Left ventricle myocardium inferior (tissue), 1 donor: ENCODE results near the gene PTPN6. TPM values are rescaled to one million over a fixed set of nuclear protein-coding genes. Genes with fewer than 3 reads are reported as not detected.

Experiments
- DNase-seq: peaks from one replicate; pipeline ENCODE4 v3.0.0-alpha.2; 2020
- H3K27ac ChIP-seq: fragments of 200-600 bp; replicated peaks from 2 replicates; pipeline ENCODE4 v1.8.0; 2021
- H3K27me3 ChIP-seq: fragments of 200-600 bp; 2 replicates; pipeline ENCODE4 v1.8.0; 2021; ENCODE audit warnings: low read depth
- H3K36me3 ChIP-seq: fragments of 200-600 bp; 2 replicates; pipeline ENCODE4 v1.8.0; 2021
- H3K4me1 ChIP-seq: fragments of 200-600 bp; 2 replicates; pipeline ENCODE4 v1.8.0; 2021
- H3K4me3 ChIP-seq: fragments of 200-600 bp; 2 replicates; pipeline ENCODE4 v1.8.0; 2021; ENCODE audit warnings: mild to moderate bottlenecking, moderate library complexity
- H3K9me3 ChIP-seq: fragments of 200-600 bp; replicated peaks from 2 replicates; pipeline ENCODE4 v1.8.0; 2021
- CTCF ChIP-seq: fragments of 200-600 bp; IDR thresholded peaks from 2 replicates; pipeline ENCODE4 v1.8.0; 2021; ENCODE audit warnings: antibody characterized with exemption, mild to moderate bottlenecking, borderline replicate concordance
- intact Hi-C: fragments of 100-400 bp; cut with micrococcal nuclease; formaldehyde crosslinking; loops from one replicate; pipeline ENCODE4 v1.11.0; 2022
- total RNA-seq: library from RNA; stranded (reverse); fragmentation: NEBNext Ultra II Directional; extraction: Animal tissue kit (Norgen Biotek cat#: 25700); gene quantifications from one replicate; pipeline ENCODE4 v1.2.1, GENCODE V29; 2021
- donor health status: DM: no; HTN: yes; CAD: no; lungs with severe emphysema.

The PTPN6 gene
- total RNA-seq, 1 donor from 2014 or later, result 6.7 TPM

- H3K9me3 ChIP-seq, result no peaks in the 10 kb centered on the region
- no peaks in the 10 kb centered on the region for H3K27me3 ChIP-seq
- peak overlapping the region; percentile 90 for H3K4me3 ChIP-seq
- intact Hi-C loops, result no loop called here
- H3K4me1 ChIP-seq, result peaks cover 47% of the 10 kb centered on the region
- TF ChIP-seq CTCF, result no peak
- peak; percentile 8 for DNase-seq
- peak overlapping the region; percentile 99 for H3K27ac ChIP-seq
- peaks cover 21% of the 10 kb centered on the region for H3K36me3 ChIP-seq
These were observed 4.2 kb upstream of the PTPN6 start for GRCh38 chr12:6946920-6947374.

GRCh38 chr12:6947615-6948014 lies 3.5 kb upstream of the PTPN6 start:
- H3K4me3 ChIP-seq, result no peak overlapping the region
- H3K9me3 ChIP-seq, result no peaks in the 10 kb centered on the region
- intact Hi-C loops, result no loop called here
- H3K4me1 ChIP-seq, result peaks cover 41% of the 10 kb centered on the region
- no peak for DNase-seq
- TF ChIP-seq CTCF, result no peak
- H3K27me3 ChIP-seq, result no peaks in the 10 kb centered on the region
- H3K27ac ChIP-seq, result no peak overlapping the region
- peaks cover 21% of the 10 kb centered on the region for H3K36me3 ChIP-seq

GRCh38 chr12:6948873-6949594 lies 2.1 kb upstream of the PTPN6 start:
- intact Hi-C loops, result no loop called here
- H3K36me3 ChIP-seq, result peaks cover 21% of the 10 kb centered on the region
- no peak overlapping the region for H3K27ac ChIP-seq
- H3K9me3 ChIP-seq, result no peaks in the 10 kb centered on the region
- H3K4me1 ChIP-seq, result peaks cover 42% of the 10 kb centered on the region
- no peak overlapping the region for H3K4me3 ChIP-seq
- DNase-seq, result peak; percentile 13
- H3K27me3 ChIP-seq, result no peaks in the 10 kb centered on the region
- no peak for TF ChIP-seq CTCF

- no peaks in the 10 kb centered on the region for H3K9me3 ChIP-seq
- peaks cover 18% of the 10 kb centered on the region for H3K36me3 ChIP-seq
- intact Hi-C loops, result no loop called here
- no peak overlapping the region for H3K4me3 ChIP-seq
- peaks cover 31% of the 10 kb centered on the region for H3K4me1 ChIP-seq
- no peak for DNase-seq
- peak overlapping the region; percentile 33 for H3K27ac ChIP-seq
- TF ChIP-seq CTCF, result no peak
- H3K27me3 ChIP-seq, result no peaks in the 10 kb centered on the region
These were observed 755 bp upstream of the PTPN6 start for GRCh38 chr12:6950401-6950801.

- DNase-seq, result no peak
These were observed 480 bp downstream of the PTPN6 start for GRCh38 chr12:6951551-6952120.

More at GRCh38 chr12:6951551-6952120, 480 bp downstream of the PTPN6 start:
- Histone ChIP-seq H3K4me1 (peaks cover 19% of the 10 kb centered on the region), H3K4me3 (peak overlapping the region; percentile 51), H3K9me3 (no peaks in the 10 kb centered on the region), H3K27me3 (no peaks in the 10 kb centered on the region), H3K27ac (peak overlapping the region; percentile 66), H3K36me3 (peaks cover 6% of the 10 kb centered on the region)
- no peak for TF ChIP-seq CTCF
- intact Hi-C loops, result no loop called here
